ENCODE data around the gene TMEM204.

The TMEM204 gene

GRCh38 chr16:1580956-1581355 lies 47.5 kb downstream of the TMEM204 start:
- no peak overlapping the region for H3K4me3 ChIP-seq (ENCODE audit: low read length)
- H3K27me3 ChIP-seq (ENCODE audit: control insufficient read depth, low read length): no peaks in the 10 kb centered on the region
- H3K9me2 ChIP-seq (replicated peaks; ENCODE audit: control insufficient read depth, low read length): no peaks in the 10 kb centered on the region
- no peaks in the 10 kb centered on the region for H3F3A ChIP-seq (ENCODE audit: control insufficient read depth, insufficient read depth)
- no peaks in the 10 kb centered on the region for H4K20me1 ChIP-seq (ENCODE audit: control insufficient read depth, insufficient read depth, low read depth, low read length)
- H3K36me3 ChIP-seq (ENCODE audit: control insufficient read depth, low read length): no peaks in the 10 kb centered on the region
- no peaks in the 10 kb centered on the region for H3K9me3 ChIP-seq (ENCODE audit: control insufficient read depth, insufficient read depth, low read length)
- H3K79me2 ChIP-seq (ENCODE audit: control insufficient read depth, low read length): no peaks in the 10 kb centered on the region
- H3K4me2 ChIP-seq (ENCODE audit: low read length): no peak overlapping the region
- no peak overlapping the region for H3K27ac ChIP-seq (ENCODE audit: low read depth, low read length)
- TF ChIP-seq EZH2phosphoT487 (IDR thresholded peaks at IDR 0.05; ENCODE audit: borderline replicate concordance, low read length): no peak
- TF ChIP-seq, protein P1, sequence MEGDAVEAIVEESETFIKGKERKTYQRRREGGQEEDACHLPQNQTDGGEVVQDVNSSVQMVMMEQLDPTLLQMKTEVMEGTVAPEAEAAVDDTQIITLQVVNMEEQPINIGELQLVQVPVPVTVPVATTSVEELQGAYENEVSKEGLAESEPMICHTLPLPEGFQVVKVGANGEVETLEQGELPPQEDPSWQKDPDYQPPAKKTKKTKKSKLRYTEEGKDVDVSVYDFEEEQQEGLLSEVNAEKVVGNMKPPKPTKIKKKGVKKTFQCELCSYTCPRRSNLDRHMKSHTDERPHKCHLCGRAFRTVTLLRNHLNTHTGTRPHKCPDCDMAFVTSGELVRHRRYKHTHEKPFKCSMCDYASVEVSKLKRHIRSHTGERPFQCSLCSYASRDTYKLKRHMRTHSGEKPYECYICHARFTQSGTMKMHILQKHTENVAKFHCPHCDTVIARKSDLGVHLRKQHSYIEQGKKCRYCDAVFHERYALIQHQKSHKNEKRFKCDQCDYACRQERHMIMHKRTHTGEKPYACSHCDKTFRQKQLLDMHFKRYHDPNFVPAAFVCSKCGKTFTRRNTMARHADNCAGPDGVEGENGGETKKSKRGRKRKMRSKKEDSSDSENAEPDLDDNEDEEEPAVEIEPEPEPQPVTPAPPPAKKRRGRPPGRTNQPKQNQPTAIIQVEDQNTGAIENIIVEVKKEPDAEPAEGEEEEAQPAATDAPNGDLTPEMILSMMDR (IDR thresholded peaks at IDR 0.05; ENCODE audit: low read depth, low read length, poor library complexity, severe bottlenecking): no peak
- no peaks in the 10 kb centered on the region for H3K4me1 ChIP-seq (ENCODE audit: control insufficient read depth, low read length)

DNA sequence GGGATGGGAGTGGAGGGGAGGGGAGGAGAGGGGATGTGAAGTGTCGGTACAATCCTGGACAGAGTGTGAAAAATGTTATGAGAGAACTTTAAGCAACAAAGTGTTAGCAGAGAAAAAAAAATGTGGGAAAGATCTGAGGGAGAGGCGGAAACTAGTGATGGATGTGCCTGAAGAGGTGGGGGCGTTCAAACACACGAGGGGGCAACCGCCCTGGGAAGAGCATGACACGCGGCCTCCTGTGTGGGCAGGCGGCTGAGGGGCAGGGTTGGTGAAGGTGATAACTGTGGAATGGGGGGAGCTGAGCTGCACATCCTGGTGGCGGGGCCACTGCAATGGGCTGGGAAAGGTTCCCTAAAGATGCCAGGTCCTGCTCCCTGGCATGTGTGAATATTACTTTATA lies 48.3 kb downstream of the TMEM204 start:
- no peak overlapping the region for H3K4me2 ChIP-seq (ENCODE audit: low read length)
- H3K36me3 ChIP-seq (ENCODE audit: control insufficient read depth, low read length): no peaks in the 10 kb centered on the region
- no peaks in the 10 kb centered on the region for H3K9me2 ChIP-seq (replicated peaks; ENCODE audit: control insufficient read depth, low read length)
- H3K4me1 ChIP-seq (ENCODE audit: control insufficient read depth, low read length): no peaks in the 10 kb centered on the region
- H3K79me2 ChIP-seq (ENCODE audit: control insufficient read depth, low read length): no peaks in the 10 kb centered on the region
- H3K27ac ChIP-seq (ENCODE audit: low read depth, low read length): no peak overlapping the region
- no peak overlapping the region for H3K4me3 ChIP-seq (ENCODE audit: low read length)
- no peaks in the 10 kb centered on the region for H4K20me1 ChIP-seq (ENCODE audit: control insufficient read depth, insufficient read depth, low read depth, low read length)
- no peaks in the 10 kb centered on the region for H3F3A ChIP-seq (ENCODE audit: control insufficient read depth, insufficient read depth)
- H3K9me3 ChIP-seq (ENCODE audit: control insufficient read depth, insufficient read depth, low read length): no peaks in the 10 kb centered on the region
- no peaks in the 10 kb centered on the region for H3K27me3 ChIP-seq (ENCODE audit: control insufficient read depth, low read length)
- no peak for TF ChIP-seq EZH2phosphoT487 (IDR thresholded peaks at IDR 0.05; ENCODE audit: borderline replicate concordance, low read length)
- TF ChIP-seq, protein P1 (IDR thresholded peaks at IDR 0.05; ENCODE audit: low read depth, low read length, poor library complexity, severe bottlenecking): no peak

DNA sequence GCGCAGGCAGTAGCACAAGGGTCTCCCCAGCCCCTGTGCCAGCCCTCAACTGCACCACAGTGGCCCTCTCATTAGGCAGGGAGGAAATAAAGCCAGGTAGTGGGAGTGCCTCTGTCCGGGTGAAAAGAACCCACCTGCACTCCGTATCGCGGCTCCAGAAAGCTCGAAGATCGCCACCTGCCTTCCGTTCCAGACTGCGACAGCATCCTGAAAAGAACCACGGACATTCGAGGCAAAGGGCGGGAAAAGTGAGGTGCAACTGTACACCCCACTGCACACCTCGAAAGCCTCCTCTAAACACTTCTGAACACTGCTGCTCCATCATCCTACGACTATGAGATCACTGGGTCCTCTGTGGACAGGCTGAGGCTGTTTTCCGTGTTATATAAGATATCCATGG lies 49.7 kb downstream of the TMEM204 start:
- no peak overlapping the region for H3K4me2 ChIP-seq (ENCODE audit: low read length)

More for the DNA sequence above, 49.7 kb downstream of the TMEM204 start:
- TF ChIP-seq, protein P1 (IDR thresholded peaks at IDR 0.05; ENCODE audit: low read depth, low read length, poor library complexity, severe bottlenecking): no peak
- TF ChIP-seq EZH2phosphoT487 (IDR thresholded peaks at IDR 0.05; ENCODE audit: borderline replicate concordance, low read length): no peak
- Histone ChIP-seq H3K4me1 (ENCODE audit: control insufficient read depth, low read length) (no peaks in the 10 kb centered on the region), H3K9me2 (replicated peaks; ENCODE audit: control insufficient read depth, low read length) (no peaks in the 10 kb centered on the region), H4K20me1 (ENCODE audit: control insufficient read depth, insufficient read depth, low read depth, low read length) (no peaks in the 10 kb centered on the region), H3K36me3 (ENCODE audit: control insufficient read depth, low read length) (no peaks in the 10 kb centered on the region), H3K4me3 (ENCODE audit: low read length) (no peak overlapping the region), H3K79me2 (ENCODE audit: control insufficient read depth, low read length) (no peaks in the 10 kb centered on the region), H3K27me3 (ENCODE audit: control insufficient read depth, low read length) (no peaks in the 10 kb centered on the region), H3K9me3 (ENCODE audit: control insufficient read depth, insufficient read depth, low read length) (no peaks in the 10 kb centered on the region), H3K27ac (ENCODE audit: low read depth, low read length) (no peak overlapping the region), H3F3A (ENCODE audit: control insufficient read depth, insufficient read depth) (no peaks in the 10 kb centered on the region)
